Spleen (tissue), 7 donors: ENCODE results near the gene PLXNA2.

Source experiments
- CTCF ChIP-seq, 11 experiments: fragments of 200-600 bp in 7 of 11; fragments of 450-650 bp in 4 of 11; sonication (generic) in 4 of 11; IDR thresholded peaks in 8 of 11; conservative IDR thresholded peaks in 3 of 11; 1 replicate in 7 of 11; 2 replicates in 4 of 11; pipeline versions ENCODE4 v1.4.0 to v1.8.0; 2016 to 2021; ENCODE audit warnings: antibody characterized with exemption in 11 of 11, inconsistent platforms in 4 of 11, mild to moderate bottlenecking in 1 of 11
- POLR2A ChIP-seq, 3 donors: fragments of 450-650 bp; IDR thresholded peaks; one replicate each; pipeline ENCODE4 v1.5.1; 2017; ENCODE audit warnings: antibody characterized with exemption in 3 of 3, mild to moderate bottlenecking in 1 of 3
- POLR2AphosphoS5 ChIP-seq, 3 donors: sonication (generic); formaldehyde crosslinking; IDR thresholded peaks; one replicate each; pipeline ENCODE4 v1.5.1; 2017; ENCODE audit warnings: antibody characterized with exemption in 3 of 3
- donor health status: DM: no; HTN: no; CAD: no; lungs with moderate emphysema.
- donor health status: DM: no; HTN: no; CAD: no.
- donor health status: DM: no; HTN: no; CAD: no.

- TF ChIP-seq CTCF (IDR thresholded peaks at IDR 0.05 in 8 of 11, conservative IDR thresholded peaks at IDR 0.05 in 3 of 11) (no peak), POLR2AphosphoS5 (IDR thresholded peaks at IDR 0.05) (no peak), POLR2A (IDR thresholded peaks at IDR 0.05) (no peak)
Observed at GRCh38 chr1:207990876-207991582, 253.2 kb downstream of the PLXNA2 start.
